Activated CD8-positive, alpha-beta memory T cell treated with anti-CD3 and anti-CD28 coated beads for 4 hours (primary cell): ENCODE data around the gene PDAP1.
"Not testable (repeated sequence)": the region's sequence is repeated elsewhere in the genome, so short reads cannot be mapped to it uniquely, and the experiment has no call there.

ENCODE experiments used
- DNase-seq, 2 donors: peaks; one replicate each; pipeline ENCODE4 v3.0.0-alpha.2; 2020; ENCODE audit warnings: low read depth in 2 of 2

The PDAP1 gene

GRCh38 chr7:99396418-99397296, 11.7 kb downstream of the PDAP1 start:
- DNase-seq = no peak

DNA sequence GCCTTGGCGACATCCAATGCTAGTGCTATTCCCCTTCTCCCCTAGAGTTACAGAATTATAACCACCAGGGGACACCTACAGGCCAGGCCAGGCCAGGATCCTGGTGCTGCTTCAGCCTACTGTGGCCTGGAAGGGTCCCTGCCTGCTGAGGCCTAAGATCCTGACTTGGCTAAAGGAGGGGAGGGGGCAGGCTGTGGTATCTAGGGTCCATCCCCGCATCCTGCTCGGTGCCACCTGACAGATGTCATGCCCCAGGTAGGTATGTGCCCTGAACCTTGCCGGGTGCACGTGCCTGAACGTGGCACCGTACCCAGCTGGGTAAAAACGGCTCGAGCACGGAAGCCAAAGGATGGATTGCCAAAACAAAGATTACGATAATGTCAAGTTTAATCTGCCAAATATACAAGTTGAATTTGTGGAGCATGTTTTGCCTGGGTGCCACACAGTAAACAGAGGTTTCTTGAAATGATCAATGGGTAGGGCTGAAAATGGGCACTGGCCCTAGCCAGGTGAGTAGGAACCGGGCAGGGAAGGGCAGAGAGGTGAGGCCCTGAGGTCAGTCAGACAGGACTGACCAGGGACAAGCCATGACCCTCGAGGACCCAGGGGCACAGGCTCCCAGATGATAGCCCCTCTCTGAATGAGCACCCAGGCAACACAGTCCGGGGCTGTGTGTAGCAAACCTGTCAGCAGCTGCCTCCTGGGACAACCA, 12.6 kb downstream of the PDAP1 start:
- no peak for DNase-seq

- no peak for DNase-seq
These were observed 14.3 kb downstream of the PDAP1 start for GRCh38 chr7:99394188-99394502.

GRCh38 chr7:99393355-99394187, 14.8 kb downstream of the PDAP1 start:
- no peak for DNase-seq

GRCh38 chr7:99392659-99393354, 15.6 kb downstream of the PDAP1 start:
- peak; percentile 60 to 63 for DNase-seq

DNA sequence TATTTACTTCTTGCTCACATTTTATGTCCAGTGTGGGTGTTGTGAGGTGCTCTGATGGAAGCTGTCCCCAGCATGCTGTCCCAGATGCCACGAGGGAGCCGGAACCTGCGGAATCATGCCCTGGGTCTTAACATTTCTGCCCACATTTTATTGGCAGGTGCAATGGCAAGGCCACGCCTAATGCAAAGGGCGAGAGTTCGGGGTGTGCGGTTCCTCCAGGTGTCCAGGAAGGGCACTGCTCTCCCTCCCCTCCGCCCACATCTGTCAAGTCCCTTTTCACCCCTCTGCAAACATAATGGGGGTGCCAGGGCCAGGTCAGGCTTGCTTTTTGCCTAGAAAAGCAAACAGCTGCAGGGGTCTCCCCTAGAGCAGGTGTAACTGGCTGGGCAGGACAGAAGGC, 16.4 kb downstream of the PDAP1 start:
- DNase-seq = no peak

GRCh38 chr7:99390941-99391602, 17.3 kb downstream of the PDAP1 start:
- DNase-seq = no peak

DNA sequence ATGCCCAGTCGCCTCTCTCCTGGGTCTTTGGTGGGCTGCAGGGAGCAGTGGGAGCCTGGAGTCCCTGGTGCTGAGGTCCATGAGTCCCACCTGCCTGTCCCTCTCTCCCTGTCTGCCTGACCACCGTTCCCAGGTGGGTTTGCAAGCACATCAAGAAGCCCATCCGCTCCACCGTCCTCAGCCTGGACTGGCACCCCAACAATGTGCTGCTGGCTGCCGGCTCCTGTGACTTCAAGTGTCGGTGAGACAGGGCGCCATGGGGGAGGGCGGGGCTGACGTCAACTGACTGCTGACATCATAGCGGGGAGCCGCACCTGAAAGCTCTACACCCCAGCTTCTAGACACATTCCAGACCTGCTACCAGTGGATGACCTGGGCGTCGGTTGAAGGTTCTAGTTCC, 18.6 kb downstream of the PDAP1 start:
- no peak for DNase-seq

- no peak for DNase-seq
These were observed 20.5 kb downstream of the PDAP1 start for GRCh38 chr7:99387912-99388311.

GRCh38 chr7:99387239-99387635, 21.2 kb downstream of the PDAP1 start:
- DNase-seq = not testable (repeated sequence)

DNA sequence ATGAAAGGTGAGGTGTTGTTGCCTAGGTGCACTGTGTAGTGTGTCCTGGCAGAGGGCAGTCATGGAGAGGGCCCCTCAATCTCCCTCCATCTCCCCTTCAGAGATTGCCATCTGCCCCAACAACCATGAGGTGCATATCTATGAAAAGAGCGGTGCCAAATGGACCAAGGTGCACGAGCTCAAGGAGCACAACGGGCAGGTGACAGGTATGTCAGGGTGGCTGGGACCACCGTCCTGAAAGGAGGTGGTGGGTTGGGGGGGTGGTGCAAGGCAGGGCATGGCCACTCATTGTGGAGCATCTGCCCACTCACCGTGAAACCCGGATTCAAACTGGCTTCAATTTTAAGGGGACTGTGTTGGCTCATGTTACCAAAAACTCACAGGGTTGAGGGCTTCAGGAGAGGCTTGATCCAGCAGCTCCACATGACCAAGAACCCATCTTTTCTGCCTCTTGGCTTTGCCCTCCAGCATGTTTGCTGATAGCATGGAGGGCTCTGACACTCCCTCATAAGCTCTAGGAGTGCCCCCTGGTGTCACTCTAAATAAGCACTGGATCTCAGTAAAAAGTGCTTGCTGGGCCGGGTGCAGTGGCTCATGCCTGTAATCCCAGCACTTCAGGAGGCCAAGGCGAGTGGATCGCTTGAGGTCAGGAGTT, 21.7 kb downstream of the PDAP1 start:
- DNase-seq = no peak

- DNase-seq = no peak
These were observed 22.8 kb downstream of the PDAP1 start for GRCh38 chr7:99385564-99385963.

DNA sequence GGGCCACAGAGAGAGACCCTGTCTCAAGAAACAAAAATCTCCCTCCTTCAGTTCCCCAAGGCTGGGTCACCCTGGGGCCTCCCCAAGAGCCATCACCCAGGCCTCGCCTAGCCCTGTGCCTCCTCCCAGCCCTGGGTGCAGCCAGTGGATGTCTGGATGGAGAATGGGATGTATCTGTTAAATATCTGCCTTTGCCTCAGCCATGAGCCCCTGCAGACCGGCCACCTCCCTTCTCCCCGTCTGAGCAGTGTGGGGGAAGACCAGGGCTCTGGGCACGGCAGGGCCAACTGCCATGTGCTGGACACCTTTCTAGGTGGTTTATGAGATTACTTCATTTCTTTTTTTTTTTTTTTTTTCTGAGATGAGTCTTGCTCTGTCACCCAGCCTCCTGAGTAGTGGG, 23.9 kb downstream of the PDAP1 start:
- no peak for DNase-seq

DNA sequence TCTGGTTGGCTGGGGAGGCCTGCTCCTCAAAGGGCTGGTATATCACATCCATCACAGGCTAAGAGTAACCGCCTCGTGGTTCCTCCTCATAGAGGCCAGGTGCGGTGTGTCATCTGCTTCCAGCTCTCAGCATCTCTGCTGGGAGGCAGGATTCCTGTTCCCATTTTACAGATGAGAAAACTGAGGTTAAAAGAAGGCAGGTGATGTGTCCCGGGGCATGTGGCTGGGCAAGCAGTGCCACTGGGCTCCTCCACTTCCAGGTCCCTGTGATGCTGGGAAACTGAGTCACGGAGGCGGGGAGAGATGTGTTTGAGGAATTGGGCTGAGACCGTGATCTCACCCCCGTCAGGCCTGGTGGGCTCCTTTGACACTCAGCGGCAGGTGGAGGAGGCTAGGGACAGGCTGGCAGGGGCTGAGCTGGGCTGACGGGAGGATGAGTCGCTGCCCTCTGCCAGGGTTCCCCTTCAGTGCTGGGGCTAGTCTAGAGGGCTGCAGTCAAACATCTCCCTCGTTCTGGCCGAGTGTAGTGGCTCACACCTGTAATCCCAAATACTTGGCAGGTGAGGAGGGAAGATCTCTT, 24.5 kb downstream of the PDAP1 start:
- DNase-seq = no peak

- no peak for DNase-seq
These were observed 25.2 kb downstream of the PDAP1 start for GRCh38 chr7:99383203-99383602.

DNA sequence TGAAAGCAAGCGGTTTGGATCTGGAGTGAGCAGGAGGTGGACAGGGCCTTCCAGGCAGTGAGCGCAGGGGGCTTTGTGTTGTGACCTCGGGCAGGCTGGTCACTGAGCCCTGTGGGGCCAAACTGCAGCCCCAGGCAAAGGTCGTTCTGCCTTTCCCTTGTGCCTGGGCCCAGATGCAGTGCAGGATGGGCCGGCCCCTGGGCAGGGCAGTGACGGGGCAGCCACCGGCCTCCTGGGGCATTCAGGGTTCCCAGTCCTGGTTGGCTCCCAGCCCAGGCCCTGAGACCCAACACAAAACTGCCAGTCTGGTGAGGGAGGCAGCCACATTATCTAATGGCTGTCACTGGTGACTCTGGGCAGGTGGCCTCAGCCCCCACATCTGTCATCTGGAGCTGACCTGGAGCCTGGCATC, 26.7 kb downstream of the PDAP1 start:
- no peak for DNase-seq

DNA sequence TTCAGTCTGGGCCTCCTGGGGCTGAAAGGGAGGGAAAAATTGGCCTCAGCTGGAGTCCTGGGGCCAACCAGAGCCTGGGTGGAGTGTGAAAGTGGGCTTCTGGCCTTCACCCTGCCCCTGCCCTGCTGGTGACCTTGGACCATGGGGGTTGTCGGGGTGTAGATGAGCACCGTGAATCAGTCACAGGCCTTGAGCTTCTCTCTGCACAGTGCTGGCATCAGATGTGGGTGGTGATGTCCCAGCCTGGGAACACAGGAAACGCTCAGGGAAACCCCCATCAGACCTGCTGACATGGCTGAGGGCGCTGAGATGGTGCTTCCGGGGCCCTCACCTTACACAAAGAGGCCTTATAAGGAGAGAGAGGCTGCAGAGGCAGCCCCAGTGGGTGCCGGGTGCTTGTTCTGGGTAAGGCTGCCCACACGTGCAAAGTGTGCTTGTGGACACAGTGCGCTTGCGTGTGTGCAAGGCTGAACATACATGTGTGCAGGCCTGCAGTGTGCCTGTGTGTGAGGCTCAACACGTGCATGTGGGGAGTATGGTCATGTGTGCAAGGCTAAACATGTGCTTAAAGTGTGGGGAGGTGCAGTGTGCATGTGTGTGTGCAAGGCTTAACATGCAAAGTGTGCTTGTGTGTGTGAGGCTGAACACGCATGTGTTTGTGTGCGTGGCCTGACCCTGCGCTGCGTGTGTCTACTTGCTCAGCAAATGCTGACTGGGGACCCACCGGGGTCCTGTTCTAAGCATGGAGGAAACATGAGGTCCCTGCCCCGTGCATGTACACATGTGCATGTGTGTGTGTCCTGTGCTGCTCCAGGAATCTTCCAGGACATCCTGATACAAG, 27.4 kb downstream of the PDAP1 start:
- peak; percentile 80 to 88 for DNase-seq

GRCh38 chr7:99380032-99380822, 28.2 kb downstream of the PDAP1 start:
- DNase-seq = no peak

GRCh38 chr7:99379693-99380031, 28.7 kb downstream of the PDAP1 start:
- not testable (repeated sequence) for DNase-seq
